NCI-H82 (cell line): Measurements from ENCODE around the gene C16orf86.

Experiments used
- DNase-seq: peaks from one replicate; lab custom pipeline; 2025; lab: John Stamatoyannopoulos, UW

C16orf86 gene, protein sequence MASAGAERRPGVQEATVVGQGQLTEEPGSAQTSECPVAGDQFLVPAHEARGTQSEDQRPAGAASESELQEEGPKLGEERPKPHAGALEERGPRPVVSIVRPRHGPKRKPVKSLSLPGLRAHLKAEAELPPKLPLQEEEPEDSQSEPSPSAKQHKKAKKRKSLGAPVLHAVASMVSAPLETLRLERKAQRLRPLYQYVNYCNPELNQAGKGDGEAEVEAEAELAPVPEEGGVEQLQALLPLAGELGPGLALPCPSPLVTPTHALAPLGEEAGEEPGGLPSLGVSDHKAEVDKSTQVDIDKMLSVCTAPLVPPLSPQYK

DNA sequence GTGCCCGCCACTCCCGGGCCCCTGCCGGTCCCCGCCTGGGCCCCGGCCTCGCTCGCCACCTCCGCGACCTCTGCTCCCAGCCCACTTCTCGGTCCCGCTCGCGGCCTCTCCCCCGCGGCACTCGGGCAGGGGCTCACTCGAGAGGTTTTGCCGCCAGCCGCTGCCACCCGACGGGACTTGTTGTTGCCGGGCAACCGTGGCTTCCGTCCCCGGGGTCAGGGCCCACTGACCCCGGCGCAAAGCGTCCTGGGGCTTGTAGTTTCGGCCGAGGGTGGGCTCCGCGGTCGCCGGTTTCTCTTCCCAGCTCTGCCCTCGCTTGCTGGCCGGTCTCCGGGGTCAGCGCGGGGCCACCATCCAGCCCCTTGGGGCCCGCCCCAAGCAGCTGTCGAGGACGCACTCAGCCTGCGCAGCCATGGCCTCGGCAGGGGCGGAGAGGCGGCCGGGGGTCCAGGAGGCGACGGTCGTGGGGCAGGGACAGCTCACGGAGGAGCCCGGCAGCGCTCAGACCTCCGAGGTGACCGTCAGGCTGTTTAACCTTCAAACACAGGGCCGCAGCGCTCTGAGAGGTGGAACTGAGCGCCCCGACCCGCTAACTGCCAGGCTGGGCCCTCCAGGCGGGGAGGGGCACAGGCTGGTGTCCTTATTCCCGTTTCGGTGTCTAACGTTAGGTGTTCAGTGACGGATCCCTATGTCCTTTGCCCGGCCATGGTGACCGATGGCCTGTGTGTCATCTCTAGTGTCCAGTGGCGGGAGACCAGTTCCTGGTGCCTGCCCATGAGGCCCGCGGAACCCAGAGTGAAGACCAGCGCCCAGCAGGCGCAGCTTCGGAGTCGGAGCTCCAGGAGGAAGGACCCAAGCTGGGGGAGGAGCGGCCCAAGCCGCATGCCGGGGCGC, at the start of gene C16orf86, which contains the start of gene ENKD1:
TSS of gene C16orf86 (plus strand) at position 256 of the 894 bp plus-strand sequence. CDS start at position 413, 157 bp downstream.
TSS of gene ENKD1 (minus strand) at position 192 of the 894 bp plus-strand sequence. CDS start 308 bp downstream, outside the sequence.
- DNase-seq = peak; percentile 89

DNA sequence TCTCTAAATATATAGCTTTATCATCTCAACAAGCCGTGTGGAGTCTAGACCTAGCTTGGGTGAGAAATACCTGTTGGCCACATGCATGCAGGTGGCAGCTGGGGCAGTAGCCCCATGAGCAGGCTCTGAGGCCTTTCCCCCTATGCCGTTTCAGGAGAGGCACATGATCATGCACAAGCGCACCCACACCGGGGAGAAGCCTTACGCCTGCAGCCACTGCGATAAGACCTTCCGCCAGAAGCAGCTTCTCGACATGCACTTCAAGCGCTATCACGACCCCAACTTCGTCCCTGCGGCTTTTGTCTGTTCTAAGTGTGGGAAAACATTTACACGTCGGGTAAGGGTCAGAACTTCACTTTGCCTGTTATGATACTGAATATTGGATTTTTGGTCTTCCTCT, 38.4 kb upstream of the C16orf86 start:
- no peak for DNase-seq

DNA sequence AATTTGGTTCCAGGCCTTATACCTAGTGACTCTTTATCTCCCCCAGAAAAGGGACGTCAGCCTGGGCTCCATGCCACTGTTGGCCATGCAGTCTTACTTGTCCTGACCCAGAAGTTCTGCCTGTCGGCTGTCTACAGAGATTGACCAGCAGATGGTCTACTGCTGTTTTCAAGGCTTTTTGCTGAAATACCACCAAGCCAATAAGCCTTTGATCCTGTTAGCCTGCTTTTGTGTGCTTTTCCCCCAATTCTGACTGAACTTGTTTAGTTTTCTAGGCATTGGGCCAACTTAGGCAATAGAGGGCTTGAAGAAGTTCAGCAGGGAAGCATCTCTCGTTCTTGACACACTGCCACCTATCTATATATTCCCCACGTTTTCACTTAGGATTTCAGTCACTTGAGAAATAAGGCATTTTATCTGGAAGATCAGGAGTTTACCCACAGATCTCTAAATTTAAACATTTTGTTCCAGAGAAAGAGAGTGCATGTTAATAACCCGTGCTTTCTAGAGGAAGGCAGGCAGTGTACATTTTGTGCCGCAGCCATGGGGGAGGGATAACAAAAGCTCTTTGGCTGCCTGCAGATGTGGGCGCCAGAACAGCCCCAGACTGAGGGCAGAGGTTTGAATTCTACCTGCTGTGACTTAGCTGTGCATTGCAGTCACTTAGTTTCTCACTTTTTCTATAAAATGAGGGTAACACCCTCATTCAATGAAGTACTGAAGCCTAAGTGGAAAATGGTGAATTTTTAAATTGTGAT, 34.0 kb upstream of the C16orf86 start:
- DNase-seq = no peak

DNA sequence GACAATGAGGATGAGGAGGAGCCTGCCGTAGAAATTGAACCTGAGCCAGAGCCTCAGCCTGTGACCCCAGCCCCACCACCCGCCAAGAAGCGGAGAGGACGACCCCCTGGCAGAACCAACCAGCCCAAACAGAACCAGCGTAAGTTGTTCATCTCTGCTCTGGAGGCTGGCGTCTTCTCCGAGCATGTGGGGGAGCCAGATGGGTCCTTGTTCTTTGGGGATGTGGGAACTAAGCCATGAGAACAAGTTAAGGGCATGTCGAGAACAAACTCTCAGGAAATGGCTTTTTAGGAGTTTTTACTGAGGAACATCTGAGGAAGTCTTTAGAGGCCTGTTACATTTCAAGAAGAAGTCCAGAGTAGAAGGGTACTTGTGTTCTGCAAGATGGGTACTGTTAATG, 29.9 kb upstream of the C16orf86 start:
- no peak for DNase-seq

DNA sequence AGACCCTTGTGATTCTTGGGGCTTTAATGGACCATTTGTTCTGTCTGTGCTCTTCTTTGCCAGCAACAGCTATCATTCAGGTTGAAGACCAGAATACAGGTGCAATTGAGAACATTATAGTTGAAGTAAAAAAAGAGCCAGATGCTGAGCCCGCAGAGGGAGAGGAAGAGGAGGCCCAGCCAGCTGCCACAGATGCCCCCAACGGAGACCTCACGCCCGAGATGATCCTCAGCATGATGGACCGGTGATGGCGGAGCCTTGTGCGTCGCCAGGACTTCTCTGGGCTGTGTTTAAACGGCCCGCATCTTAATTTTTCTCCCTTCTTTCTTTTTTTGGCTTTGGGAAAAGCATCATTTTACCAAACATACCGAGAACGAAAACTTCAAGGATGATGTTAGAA, 29.0 kb upstream of the C16orf86 start:
- DNase-seq = no peak

DNA sequence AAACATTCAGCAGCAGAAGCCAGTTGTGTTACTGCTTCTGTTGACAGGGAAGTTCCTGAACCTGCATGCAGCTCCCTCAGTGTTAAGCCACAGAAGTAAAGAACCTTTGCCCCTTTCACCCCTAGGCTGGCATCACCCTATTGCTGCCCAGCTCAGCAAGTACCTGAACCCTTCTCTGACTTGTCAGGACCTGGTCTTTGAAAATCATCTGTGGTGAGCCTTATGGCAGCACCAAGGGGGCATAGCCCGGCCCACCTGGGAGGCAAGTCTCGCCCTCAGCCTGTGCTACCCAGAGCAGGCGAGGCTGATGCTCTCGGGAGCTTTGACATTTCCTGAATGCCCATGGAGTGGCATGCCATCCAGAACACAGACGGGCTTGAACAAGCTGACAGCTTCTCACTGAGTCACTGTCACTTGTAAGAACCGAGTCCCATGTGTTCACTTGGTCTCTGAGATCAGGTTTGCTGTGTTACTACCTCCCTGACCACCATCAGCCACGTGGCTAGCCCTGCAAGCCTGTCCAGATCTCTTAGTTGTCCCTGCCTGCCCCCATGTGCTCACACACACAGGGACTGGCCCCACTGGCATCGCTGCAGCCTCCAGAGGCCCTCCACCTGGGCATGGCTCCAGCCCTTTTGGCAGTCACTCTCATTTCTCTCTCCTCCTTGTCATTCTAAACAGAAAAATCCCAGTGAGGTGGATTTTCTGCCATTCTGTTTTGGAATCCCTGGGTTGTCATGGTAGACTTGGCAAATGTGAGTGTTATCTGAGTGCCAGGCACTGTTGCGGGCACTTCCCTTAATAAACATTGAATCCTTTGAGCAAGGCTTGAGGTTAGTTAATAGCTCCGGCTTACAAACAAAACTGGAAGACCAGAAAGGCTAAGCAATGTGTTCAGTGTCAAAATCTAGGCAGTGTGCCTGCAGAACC, 24.6 kb upstream of the C16orf86 start:
- no peak for DNase-seq

DNA sequence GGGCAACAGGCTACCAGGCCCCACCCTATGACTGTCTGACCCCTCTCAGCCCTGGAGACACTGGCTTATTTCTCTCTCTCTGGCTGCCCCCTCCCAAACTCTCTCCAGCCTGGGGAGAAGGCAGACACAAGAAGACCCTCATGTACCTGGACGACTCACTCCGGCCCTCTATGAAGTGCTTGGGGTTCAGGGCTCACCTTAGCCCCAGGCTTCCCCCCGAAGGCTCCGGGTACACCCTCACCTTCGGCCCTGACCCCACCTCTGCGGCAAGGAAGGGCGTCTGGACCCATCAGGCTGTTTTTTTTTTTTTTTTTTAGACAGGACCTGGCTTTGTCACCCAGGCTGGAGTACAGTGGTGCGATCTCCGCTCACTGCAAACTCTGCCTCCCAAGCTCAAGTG, 22.6 kb upstream of the C16orf86 start:
- no peak for DNase-seq

DNA sequence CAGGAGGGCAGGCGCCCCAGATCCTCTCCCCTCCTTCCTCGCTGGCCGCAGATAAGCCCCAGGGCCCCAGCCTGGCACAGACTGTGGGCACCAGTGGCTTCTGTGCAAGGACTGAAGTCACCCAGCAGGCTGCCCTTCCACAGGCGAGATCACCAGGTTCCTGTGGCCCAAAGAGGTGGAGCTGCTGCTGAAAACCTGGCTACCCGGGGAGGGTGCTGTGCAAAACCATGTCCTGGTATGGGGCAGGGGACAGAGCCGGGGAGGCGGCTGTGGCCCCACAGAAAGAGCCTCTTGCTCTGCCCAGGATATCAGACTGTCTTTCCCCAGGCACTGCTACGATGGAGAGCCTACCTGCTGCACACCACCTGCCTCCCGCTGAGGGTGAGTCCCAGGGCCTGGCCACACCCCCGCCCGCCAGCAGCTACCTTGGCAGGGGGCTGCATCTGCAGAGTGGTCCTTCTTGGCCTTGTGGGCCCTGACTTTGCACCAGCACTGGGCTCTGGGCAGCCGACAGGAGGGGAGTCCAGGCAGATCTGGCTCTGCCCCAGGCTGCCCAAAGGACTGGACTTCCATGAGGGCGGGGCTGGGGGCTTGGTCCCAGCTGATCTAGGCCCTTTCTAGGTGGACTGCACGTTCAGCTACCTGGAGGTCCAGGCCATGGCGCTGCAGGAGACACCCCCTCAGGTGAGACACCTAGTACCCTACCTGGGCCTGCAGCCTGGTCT, 21.1 kb upstream of the C16orf86 start:
- DNase-seq = no peak

DNA sequence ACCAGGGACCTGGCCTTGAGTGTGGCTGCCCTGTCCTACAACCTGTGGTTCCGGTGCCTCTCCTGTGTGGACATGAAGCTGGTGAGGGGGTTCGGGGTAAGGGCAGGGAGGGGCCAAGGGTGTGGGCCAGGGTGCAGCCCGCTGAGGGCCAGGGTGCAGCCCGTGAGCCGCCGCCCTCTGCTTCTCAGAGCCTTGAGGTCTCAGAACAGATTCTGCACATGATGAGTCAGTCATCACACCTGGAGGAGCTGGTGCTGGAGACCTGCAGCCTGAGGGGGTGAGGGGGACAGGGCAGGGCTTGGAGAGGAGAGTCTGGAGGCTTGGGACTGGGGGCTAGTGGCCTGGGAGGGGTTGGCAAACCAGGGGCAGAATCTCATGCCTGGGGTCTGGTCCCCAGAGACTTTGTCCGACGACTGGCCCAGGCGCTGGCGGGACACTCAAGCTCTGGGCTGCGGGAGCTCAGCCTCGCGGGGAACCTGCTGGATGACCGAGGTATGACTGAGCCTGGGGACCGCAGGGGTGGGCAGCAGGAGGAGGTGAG, 19.4 kb upstream of the C16orf86 start:
- DNase-seq = no peak

DNA sequence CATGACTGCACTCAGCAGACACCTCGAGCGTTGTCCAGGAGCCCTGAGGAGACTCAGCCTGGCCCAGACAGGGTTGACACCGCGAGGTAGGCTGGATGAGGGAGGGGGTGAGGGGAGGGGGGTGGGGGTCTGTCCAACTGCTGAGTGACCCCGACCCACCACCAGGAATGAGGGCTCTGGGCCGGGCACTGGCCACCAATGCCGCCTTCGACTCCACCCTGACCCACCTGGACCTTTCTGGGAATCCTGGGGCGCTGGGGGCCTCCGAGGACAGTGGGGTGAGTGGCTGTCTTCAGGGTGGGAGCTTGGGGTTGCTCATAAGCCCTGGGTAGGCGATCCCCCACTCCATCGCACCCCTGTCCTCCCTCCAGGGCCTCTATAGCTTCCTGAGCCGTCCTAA, 18.9 kb upstream of the C16orf86 start:
- no peak for DNase-seq

DNA sequence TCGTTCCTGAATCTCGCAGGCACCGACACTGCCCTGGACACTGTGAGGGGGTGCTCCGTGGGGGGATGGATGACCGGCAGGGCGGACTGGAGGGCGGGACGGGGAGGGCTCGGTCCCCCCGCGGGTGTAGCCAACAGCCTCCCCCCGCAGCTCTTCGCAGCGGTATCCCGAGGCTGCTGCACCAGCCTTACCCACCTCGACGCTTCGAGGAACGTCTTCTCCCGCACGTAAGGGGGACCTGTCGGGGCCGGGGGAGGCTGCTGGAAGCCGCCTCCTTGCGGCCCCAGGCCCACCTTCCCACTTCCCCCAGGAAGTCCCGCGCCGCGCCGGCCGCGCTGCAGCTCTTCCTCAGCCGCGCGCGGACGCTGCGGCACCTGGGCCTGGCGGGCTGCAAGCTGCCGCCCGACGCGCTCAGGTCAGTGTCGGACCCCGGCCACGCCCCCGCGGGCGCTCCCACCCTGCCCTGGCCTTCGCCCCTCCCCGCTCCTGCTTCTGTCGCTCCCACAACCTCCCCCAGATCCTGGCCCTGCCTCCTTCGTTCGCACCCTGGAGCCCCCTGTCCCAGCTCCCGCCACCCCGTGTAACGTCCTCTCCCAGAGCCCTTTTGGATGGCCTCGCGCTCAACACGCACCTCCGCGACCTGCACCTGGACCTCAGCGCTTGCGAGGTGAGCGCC, 18.4 kb upstream of the C16orf86 start:
- no peak for DNase-seq

DNA sequence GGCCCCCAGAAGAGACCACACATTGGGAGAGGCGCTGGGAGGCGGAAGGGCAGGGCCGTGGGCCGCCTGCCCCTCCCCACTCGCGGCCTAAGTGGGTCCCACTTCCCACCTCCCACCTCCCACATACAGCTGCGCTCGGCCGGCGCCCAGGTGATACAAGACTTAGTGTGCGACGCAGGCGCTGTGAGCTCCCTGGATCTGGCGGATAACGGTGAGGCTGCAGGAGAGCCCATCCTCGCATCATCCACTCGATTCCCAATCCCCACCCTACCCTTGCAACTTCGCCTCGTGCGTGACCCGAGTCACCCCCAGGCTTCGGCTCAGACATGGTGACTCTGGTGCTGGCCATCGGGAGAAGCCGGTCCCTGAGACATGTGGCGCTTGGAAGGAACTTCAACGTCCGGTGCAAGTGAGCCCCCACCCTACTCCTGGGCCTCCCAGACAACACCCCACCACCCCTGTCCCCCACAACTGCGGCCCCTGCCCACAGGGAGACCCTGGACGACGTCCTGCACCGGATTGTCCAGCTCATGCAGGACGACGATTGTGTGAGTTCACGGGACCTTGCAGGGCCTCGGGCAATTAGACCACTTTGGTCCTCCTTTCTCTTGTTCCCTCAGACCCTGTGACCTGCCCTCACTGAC, 17.7 kb upstream of the C16orf86 start:
- no peak for DNase-seq

DNA sequence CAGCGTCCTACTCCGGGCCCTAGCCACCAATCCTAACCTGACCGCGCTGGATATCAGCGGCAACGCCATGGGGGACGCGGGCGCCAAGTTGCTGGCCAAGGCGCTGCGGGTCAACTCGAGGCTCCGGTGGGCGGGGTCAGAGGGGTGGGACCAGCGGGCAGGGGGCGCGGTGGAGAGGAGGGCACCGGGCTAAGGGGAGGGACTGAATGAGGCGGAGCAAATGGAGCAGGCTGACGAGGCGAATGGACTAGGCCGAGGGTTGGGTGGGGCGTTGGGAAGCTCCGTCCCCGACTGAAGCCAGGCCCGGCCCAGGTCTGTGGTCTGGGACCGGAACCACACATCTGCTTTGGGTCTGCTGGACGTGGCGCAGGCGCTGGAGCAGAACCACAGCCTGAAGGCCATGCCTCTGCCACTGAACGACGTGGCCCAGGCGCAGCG, 17.1 kb upstream of the C16orf86 start:
- no peak for DNase-seq

DNA sequence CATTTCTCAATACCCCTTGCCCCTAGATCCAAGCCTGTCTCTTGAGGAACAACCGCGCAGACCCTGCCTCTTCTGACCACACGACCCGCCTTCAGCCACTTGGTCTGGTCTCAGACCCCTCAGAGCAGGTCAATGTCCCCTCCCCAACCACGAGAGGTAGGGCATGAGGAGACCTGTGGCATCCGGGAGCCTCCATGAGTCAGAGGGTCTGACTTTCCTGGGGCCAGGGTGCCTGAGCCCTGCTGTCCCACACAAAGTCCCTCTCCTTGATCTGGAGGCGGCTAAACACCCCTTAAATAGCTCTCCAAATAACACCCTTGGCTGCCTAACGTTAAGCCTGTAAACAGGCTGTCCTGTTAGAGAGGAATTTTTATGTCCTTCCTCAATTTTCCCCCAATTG, 16.6 kb upstream of the C16orf86 start:
- no peak for DNase-seq

DNA sequence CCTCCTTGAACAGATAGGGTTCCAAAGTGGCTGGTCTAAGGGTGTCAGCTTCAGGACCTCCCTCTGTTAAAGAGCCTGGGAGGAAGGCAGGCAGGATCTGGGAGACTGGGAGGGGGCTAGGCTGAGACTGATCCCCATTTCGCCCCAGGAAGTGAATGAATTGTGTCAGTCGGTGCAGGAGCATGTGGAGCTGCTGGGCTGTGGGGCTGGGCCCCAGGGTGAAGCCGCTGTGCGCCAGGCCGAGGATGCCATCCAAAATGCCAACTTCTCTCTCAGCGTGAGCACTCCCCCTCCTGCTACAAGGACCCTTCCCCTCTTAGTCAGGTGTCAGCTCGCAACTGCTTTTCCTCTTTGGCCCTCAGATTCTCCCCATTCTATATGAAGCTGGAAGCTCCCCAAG, 15.6 kb upstream of the C16orf86 start:
- no peak for DNase-seq

DNA sequence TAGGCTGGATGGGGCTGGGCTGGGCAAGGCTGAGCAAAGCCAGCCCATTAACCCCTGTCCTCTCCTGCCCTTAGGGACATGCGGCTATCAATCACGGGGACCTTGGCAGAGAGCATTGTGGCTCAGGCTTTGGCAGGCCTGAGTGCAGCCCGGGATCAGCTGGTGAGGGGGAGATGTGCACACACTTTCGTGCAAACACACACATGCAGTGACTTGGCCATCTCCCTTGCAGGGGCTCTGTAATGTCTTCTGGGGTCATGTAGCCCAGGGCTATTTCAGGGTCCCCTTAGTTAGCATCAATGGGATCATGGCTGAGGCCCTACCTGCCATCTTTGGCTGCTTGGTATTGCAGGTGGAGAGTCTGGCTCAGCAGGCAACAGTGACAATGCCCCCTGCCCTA, 14.8 kb upstream of the C16orf86 start:
- DNase-seq = no peak

DNA sequence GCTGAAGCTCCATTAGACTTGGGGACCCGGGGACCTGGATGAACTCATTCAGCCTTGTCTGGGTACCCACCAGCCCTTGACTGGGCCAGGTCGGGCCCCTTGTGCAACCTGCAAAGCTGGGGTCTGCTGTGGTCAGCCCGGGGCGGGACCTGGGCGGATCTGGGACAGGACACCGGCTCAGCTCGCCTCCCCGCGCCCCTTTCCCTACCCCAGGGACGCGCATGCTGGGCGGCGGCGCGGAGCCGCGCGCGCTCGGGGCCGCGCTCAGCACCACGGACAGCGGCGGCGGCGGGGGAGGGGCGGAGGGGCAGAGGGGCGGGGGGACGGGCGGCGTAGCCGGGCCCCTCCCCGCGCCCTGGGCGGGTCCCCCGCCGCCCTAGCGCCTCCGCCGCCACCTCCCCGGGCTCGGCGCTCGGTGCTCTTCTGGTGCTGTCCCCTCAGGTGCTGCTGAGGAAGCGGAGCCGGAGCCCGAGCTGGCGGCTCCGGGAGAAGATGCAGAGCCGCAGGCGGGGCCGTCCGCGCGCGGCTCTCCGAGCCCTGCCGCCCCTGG, 14.0 kb upstream of the C16orf86 start:
- peak; percentile 75 for DNase-seq

DNA sequence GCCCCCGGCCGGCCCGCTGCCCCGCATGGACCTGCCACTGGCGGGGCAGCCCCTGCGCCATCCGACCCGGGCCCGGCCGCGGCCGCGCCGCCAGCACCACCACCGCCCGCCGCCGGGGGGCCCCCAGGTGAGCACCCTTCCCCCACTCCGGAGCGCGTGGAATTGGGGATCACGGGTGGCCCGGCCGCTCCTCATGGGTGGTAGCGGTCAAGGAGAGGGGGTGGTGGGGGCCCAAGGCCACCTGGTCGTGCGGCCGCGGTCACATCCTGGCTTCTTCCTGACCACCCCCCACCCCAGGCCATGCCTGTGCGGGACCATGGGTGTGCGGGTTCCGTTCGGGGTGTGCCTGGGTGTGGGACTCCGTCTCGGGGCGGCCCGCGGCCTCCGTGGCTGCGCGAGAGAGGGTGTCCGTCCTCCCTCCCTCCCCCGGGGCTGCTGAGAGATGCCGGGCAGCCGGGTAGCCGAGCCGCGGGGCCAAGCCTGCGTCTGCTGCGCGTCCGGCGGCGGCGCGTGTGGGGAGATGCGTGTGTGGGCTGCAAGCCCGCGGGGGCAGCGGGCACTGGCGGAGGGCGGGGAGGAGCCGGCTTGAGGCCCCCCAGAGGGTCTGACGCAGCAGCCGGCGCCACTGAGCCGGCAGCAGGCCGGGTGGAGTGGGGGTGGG, 13.4 kb upstream of the C16orf86 start:
- DNase-seq = peak; percentile 66
